ENCODE results near the gene CLRN1. TPM values are rescaled to one million over a fixed set of nuclear protein-coding genes. Genes with fewer than 3 reads are reported as not detected.

The CLRN1 gene
- total RNA-seq (not detected), polyA plus RNA-seq (not detected)

- no peaks in the 10 kb centered on the region for H3K36me3 ChIP-seq (ENCODE audit: insufficient read depth)
- no peak for DNase-seq (ENCODE audit: extremely low spot score)
- H3K4me1 ChIP-seq (ENCODE audit: insufficient read depth), result no peaks in the 10 kb centered on the region
- 52% methylated on average over 18 of the region's 18 CpGs for WGBS
- H3K4me3 ChIP-seq (ENCODE audit: low read depth, low read length), result no peak within 1 kb of the TSS
- H3K27ac ChIP-seq (ENCODE audit: low read depth), result no peak within 1 kb of the TSS
Measured at GRCh38 chr3:150972366-150973071, at the start of gene CLRN1. TSS of gene CLRN1 (minus strand) at chr3:150972727. CDS start at chr3:150972708, 19 bp downstream.

- no peak for DNase-seq (ENCODE audit: extremely low spot score)
- Histone ChIP-seq H3K27ac (ENCODE audit: low read depth) (no peak overlapping the region), H3K36me3 (ENCODE audit: insufficient read depth) (no peaks in the 10 kb centered on the region), H3K4me3 (ENCODE audit: low read depth, low read length) (no peak overlapping the region), H3K4me1 (ENCODE audit: insufficient read depth) (no peaks in the 10 kb centered on the region)
- 75% methylated on average over 2 of the region's 2 CpGs for WGBS
Measured at GRCh38 chr3:151016478-151016795, 43.9 kb upstream of the CLRN1 start.

DNA sequence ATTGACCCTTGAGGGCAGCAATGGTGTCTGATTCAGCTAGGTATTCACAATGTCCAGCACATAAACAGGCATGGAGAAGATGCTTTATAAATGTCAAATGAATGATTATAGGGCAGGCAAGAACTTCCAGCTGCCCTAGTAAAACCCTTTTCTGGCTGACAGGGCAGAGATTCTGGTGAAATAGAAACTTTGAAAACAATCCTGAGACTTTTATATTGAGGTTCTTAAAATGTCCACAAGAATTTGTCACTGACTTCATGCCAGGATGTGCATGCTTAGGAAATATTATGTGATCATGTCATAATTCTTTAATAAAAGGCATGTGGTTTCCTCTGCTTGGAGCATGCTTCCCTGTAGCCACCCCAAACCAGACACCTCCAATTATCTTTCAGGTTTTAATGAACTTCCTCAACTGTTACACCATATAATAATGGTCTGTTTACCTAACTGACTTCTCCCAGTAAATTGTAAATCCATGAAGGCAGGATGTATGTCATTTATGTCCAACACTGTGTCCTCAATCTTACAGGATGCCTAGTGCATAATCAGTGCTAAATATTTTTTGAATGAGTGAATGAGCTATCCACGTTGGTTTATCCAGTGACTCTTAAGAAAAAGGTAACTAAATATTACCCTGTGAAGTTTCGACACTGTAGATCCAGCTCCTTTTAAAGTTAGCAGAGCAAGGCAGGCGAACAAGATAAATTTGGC lies 43.4 kb upstream of the CLRN1 start:
- H3K4me1 ChIP-seq (ENCODE audit: insufficient read depth), result no peaks in the 10 kb centered on the region
- DNase-seq (ENCODE audit: extremely low spot score), result no peak
- H3K27ac ChIP-seq (ENCODE audit: low read depth), result no peak overlapping the region

DNA sequence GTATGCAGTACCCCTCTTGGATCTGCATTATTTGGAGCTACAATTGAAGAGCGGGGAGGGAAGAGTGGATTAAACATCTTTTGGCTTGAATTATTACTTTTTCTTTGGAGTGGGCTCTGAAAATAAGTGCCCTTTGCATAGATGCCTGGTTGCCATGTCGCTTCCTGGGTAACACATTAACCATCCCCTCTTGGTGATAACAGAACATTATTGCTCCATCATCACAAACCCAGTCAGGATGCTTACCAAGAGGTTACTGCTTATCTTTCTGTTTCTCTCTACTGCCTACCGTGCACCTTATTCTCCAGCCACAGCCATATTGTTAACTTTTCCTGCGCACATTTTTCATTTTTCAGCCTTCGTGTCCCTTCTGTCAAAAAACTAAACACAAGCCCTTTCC lies 42.7 kb upstream of the CLRN1 start:
- H3K4me3 ChIP-seq (ENCODE audit: low read depth, low read length), result no peak overlapping the region
- 74% methylated on average over 5 of the region's 5 CpGs for WGBS

More for the DNA sequence above, 43.4 kb upstream of the CLRN1 start:
- WGBS, result 42% methylated on average over 3 of the region's 3 CpGs
- Histone ChIP-seq H3K4me3 (ENCODE audit: low read depth, low read length) (no peak overlapping the region), H3K36me3 (ENCODE audit: insufficient read depth) (no peaks in the 10 kb centered on the region)

GRCh38 chr3:151014501-151015018 lies 42.0 kb upstream of the CLRN1 start:
- 51% methylated on average over 4 of the region's 4 CpGs for WGBS
- Histone ChIP-seq H3K4me3 (ENCODE audit: low read depth, low read length) (no peak overlapping the region), H3K36me3 (ENCODE audit: insufficient read depth) (no peaks in the 10 kb centered on the region), H3K4me1 (ENCODE audit: insufficient read depth) (no peaks in the 10 kb centered on the region), H3K27ac (ENCODE audit: low read depth) (no peak overlapping the region)
- DNase-seq (ENCODE audit: extremely low spot score), result no peak

More for the DNA sequence above, 42.7 kb upstream of the CLRN1 start:
- Histone ChIP-seq H3K36me3 (ENCODE audit: insufficient read depth) (no peaks in the 10 kb centered on the region), H3K4me1 (ENCODE audit: insufficient read depth) (no peaks in the 10 kb centered on the region), H3K27ac (ENCODE audit: low read depth) (no peak overlapping the region)
- no peak for DNase-seq (ENCODE audit: extremely low spot score)

- 82% methylated on average over 3 of the region's 3 CpGs for WGBS
- Histone ChIP-seq H3K36me3 (ENCODE audit: insufficient read depth) (no peaks in the 10 kb centered on the region), H3K4me1 (ENCODE audit: insufficient read depth) (no peaks in the 10 kb centered on the region), H3K4me3 (ENCODE audit: low read depth, low read length) (no peak overlapping the region), H3K27ac (ENCODE audit: low read depth) (no peak overlapping the region)
- no peak for DNase-seq (ENCODE audit: extremely low spot score)
Measured at GRCh38 chr3:151012753-151013152, 40.2 kb upstream of the CLRN1 start.

DNA sequence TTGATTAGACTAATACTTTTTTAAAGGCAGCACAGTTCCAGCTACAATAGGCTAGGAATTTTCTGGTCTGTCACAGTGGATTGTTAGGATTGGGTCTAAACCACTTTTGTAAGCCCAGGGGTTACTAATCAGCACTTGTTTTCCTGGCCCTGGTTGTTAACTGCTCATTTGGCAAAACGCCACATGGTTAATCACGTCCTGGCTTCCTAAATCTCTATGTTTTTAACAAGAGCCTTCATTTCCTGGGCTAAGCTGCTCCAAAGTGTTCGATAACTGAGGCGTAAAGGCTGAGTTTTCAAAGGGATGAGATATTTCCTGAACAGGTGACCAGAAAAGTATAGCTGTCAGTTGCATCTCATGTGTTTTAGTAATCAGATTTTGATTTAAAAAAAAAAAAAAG lies 38.9 kb upstream of the CLRN1 start:
- DNase-seq (ENCODE audit: extremely low spot score), result no peak
- H3K27ac ChIP-seq (ENCODE audit: low read depth), result no peak overlapping the region
- 26% methylated on average over 4 of the region's 4 CpGs for WGBS
- no peaks in the 10 kb centered on the region for H3K36me3 ChIP-seq (ENCODE audit: insufficient read depth)
- no peaks in the 10 kb centered on the region for H3K4me1 ChIP-seq (ENCODE audit: insufficient read depth)
- no peak overlapping the region for H3K4me3 ChIP-seq (ENCODE audit: low read depth, low read length)

- WGBS, result 77% methylated on average over 4 of the region's 4 CpGs
- Histone ChIP-seq H3K36me3 (ENCODE audit: insufficient read depth) (no peaks in the 10 kb centered on the region), H3K4me3 (ENCODE audit: low read depth, low read length) (no peak overlapping the region), H3K4me1 (ENCODE audit: insufficient read depth) (no peaks in the 10 kb centered on the region), H3K27ac (ENCODE audit: low read depth) (no peak overlapping the region)
- DNase-seq (ENCODE audit: extremely low spot score), result no peak
Measured at GRCh38 chr3:151009981-151010380, 37.5 kb upstream of the CLRN1 start.

GRCh38 chr3:151009430-151009829 lies 36.9 kb upstream of the CLRN1 start:
- H3K4me3 ChIP-seq (ENCODE audit: low read depth, low read length), result no peak overlapping the region
- WGBS, result 90% methylated on average over 5 of the region's 5 CpGs
- no peak overlapping the region for H3K27ac ChIP-seq (ENCODE audit: low read depth)
- no peak for DNase-seq (ENCODE audit: extremely low spot score)
- H3K4me1 ChIP-seq (ENCODE audit: insufficient read depth), result no peaks in the 10 kb centered on the region
- no peaks in the 10 kb centered on the region for H3K36me3 ChIP-seq (ENCODE audit: insufficient read depth)

DNA sequence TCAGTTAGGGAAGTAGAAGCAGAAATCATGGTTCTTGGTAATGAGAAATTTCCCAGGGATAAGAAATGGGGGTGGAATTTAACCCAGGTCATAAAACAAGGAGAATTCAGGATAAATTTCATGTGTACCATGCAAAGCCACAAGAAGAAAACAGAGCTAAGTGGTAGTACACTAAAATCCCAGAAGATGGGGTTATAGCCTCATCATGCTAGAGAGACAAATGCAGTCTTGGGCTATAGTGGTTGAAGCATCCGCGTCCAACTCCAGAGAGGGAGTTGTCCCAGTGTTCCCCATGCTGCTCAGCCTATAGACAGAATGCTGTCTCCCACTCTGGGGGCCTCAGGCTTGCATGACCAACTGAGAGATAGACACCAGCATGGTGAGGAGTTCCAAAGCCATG lies 36.2 kb upstream of the CLRN1 start:
- Histone ChIP-seq H3K4me1 (ENCODE audit: insufficient read depth) (no peaks in the 10 kb centered on the region), H3K36me3 (ENCODE audit: insufficient read depth) (no peaks in the 10 kb centered on the region), H3K4me3 (ENCODE audit: low read depth, low read length) (no peak overlapping the region), H3K27ac (ENCODE audit: low read depth) (no peak overlapping the region)
- 28% methylated on average over 2 of the region's 2 CpGs for WGBS
- no peak for DNase-seq (ENCODE audit: extremely low spot score)

GRCh38 chr3:151003768-151004134 lies 31.2 kb upstream of the CLRN1 start:
- WGBS, result 87% methylated on average over 2 of the region's 2 CpGs
- no peak overlapping the region for H3K4me3 ChIP-seq (ENCODE audit: low read depth, low read length)
- no peak overlapping the region for H3K27ac ChIP-seq (ENCODE audit: low read depth)
- no peaks in the 10 kb centered on the region for H3K36me3 ChIP-seq (ENCODE audit: insufficient read depth)
- no peaks in the 10 kb centered on the region for H3K4me1 ChIP-seq (ENCODE audit: insufficient read depth)
- DNase-seq (ENCODE audit: extremely low spot score), result no peak

DNA sequence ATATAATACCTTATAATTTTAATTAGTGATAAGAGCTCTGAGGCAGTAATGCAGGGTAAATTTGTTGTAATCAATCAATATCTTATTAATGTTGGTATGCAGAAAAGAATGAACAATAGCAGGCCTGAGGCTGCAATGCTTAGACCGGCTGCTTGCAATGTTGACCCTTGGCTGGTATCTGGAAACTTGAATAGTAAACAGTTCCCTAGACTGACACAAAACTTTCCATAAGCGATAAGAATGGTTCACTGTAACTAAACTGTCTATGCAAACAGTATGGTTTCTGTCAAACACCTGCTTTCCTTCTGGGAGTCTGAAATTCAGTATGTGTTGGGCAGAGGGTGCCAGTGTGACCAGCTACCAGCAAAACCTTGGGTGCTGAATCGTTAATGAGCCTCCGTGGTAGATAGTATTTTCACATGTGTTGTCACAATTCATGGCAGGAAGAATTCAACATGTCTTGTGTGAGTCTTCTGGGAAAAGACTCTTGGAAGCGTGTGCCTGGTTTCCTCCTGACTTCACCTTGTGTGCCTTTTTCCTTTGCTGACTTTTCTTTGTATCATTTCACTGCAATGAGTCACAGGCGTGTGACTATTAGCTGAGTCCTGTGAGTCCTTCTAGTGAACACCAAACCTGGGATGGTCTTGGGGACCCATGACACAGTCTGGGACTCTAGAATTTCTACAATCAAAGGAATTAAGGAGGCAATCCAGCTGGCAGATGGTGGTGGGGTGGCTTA lies 30.7 kb upstream of the CLRN1 start:
- no peak overlapping the region for H3K27ac ChIP-seq (ENCODE audit: low read depth)
- no peaks in the 10 kb centered on the region for H3K36me3 ChIP-seq (ENCODE audit: insufficient read depth)
- no peaks in the 10 kb centered on the region for H3K4me1 ChIP-seq (ENCODE audit: insufficient read depth)
- DNase-seq (ENCODE audit: extremely low spot score), result no peak
- 54% methylated on average over 6 of the region's 6 CpGs for WGBS
- no peak overlapping the region for H3K4me3 ChIP-seq (ENCODE audit: low read depth, low read length)

DNA sequence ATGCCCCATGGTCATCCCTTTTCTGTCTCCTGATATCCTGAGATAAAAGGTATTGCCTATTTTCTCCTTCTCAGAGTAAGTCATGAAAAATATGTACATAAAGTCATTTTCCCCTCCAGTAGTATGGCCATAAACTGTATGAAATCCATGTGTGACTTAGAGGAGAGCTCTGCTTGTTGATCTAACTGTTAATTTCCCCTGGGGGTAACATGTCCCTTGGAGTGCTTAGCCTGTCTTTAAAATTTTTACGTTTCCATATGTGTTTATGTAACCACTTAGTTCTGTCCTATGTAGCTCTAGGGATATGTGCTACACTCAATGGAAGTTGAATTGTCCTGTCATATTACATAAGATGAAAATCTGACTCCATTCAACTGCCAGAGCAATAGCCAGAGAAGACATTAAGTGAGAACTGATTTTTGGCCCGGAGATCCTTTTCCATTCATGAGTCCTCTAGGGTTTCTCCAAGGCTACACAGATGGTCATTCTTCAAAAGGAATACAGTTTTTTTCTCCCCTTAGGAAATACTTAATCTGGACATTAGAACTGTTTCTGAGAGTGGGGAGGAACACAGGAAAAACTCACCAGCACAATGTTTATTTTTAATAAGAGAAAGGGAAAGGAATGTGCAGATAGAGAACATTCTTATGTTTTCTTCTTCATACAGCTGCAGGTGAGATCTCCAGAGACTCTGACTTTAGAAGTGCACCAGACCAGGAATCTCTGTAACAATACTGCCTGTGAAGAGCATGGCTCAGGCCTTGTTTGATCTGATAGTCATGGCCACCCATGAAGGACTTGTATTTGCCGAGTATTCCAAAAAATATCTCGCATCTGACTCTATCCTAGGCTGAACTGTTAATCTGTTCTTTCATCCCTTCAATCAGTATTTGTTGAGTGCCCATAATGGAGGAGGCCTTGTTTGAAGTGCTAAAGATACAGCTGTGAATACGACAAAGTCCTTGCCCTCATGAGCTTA lies 29.8 kb upstream of the CLRN1 start:
- Histone ChIP-seq H3K36me3 (ENCODE audit: insufficient read depth) (no peaks in the 10 kb centered on the region), H3K4me3 (ENCODE audit: low read depth, low read length) (no peak overlapping the region), H3K4me1 (ENCODE audit: insufficient read depth) (no peaks in the 10 kb centered on the region), H3K27ac (ENCODE audit: low read depth) (no peak overlapping the region)
- WGBS, result 72% methylated on average over 5 of the region's 5 CpGs
- no peak for DNase-seq (ENCODE audit: extremely low spot score)

Measured in urinary bladder (tissue), 4 donors.